ENCODE results near the gene RGPD3.

- TF ChIP-seq, protein P1, sequence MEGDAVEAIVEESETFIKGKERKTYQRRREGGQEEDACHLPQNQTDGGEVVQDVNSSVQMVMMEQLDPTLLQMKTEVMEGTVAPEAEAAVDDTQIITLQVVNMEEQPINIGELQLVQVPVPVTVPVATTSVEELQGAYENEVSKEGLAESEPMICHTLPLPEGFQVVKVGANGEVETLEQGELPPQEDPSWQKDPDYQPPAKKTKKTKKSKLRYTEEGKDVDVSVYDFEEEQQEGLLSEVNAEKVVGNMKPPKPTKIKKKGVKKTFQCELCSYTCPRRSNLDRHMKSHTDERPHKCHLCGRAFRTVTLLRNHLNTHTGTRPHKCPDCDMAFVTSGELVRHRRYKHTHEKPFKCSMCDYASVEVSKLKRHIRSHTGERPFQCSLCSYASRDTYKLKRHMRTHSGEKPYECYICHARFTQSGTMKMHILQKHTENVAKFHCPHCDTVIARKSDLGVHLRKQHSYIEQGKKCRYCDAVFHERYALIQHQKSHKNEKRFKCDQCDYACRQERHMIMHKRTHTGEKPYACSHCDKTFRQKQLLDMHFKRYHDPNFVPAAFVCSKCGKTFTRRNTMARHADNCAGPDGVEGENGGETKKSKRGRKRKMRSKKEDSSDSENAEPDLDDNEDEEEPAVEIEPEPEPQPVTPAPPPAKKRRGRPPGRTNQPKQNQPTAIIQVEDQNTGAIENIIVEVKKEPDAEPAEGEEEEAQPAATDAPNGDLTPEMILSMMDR (IDR thresholded peaks at IDR 0.05; ENCODE audit: poor library complexity) = no peak
- no peak for TF ChIP-seq EZH2 (IDR thresholded peaks at IDR 0.05; ENCODE audit: borderline replicate concordance)
Observed at GRCh38 chr2:106358081-106358480, 110.1 kb downstream of the RGPD3 start.
